Measurements from ENCODE around the gene POC1B.
"Not testable (repeated sequence)": the region's sequence is repeated elsewhere in the genome, so short reads cannot be mapped to it uniquely, and the experiment has no call there.

POC1B gene

GRCh38 chr12:89459279-89459678 is 66.6 kb downstream of the POC1B start:
- not testable (repeated sequence) for DNase-seq

GRCh38 chr12:89456565-89456964 is 69.3 kb downstream of the POC1B start:
- DNase-seq = no peak

GRCh38 chr12:89454080-89454848 is 71.6 kb downstream of the POC1B start:
- peak; percentile 32 for DNase-seq

DNA sequence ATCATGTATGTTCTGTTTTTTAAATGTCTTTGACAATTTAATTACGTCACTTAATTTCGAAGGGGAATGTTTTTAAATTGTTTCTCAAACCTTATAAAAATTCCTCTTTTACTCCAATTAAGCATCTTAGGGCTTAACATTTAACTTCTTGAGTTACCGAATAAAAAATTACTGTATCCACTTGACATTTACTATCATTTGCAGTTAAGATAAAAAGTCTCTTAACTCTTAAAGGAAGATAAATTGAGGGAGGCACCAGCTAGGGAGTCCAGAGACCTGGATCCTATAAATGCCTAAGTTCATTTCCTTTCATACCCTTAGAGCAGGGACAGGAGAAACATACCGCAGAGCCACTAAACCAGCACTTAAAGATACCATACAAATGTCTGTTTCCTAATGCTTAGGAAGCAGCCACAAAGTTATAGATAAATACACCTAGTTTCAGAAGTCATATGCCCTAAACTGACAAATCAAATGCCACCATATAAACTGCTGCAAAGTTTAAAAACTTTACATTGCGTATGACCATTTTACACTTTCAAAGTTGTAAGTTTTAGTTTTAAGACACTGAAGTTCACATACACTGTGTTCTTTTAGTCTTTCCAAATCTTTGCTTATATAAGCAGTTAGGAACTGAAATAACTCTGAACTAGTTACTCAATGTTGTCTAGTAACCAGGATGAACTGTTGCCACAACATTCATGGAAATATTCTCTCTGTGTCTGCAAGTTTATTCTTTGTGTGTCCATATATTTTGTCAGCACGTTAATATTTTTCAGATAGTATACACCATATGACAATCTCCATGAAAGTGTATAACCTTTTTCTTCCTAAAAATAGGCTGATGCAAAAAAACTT is 72.5 kb downstream of the POC1B start:
- DNase-seq = no peak

- no peak for DNase-seq
Observed at GRCh38 chr12:89451841-89452251, 74.0 kb downstream of the POC1B start.

DNA sequence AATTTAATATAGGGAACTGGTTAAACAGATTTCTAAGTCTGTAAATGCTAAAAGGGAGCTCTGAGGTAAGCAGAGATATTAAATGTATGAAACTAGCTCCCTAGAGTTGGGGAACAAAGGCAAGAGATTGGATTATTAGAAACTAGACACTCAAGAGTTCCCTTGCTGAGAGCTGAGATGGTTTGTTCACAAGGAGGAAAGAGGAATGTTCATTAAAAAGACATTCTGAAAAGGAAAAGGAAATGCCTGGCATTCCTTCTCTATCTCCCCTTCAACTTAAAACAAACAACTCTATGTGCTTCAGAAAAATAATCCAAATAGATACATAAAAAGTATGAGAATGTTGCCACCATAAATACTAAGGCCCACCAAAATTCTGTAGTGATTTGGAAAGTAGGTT is 74.9 kb downstream of the POC1B start:
- DNase-seq = no peak

GRCh38 chr12:89448951-89449371 is 76.9 kb downstream of the POC1B start:
- no peak for DNase-seq

- DNase-seq = no peak
Observed at GRCh38 chr12:89448526-89448925, 77.3 kb downstream of the POC1B start.

DNA sequence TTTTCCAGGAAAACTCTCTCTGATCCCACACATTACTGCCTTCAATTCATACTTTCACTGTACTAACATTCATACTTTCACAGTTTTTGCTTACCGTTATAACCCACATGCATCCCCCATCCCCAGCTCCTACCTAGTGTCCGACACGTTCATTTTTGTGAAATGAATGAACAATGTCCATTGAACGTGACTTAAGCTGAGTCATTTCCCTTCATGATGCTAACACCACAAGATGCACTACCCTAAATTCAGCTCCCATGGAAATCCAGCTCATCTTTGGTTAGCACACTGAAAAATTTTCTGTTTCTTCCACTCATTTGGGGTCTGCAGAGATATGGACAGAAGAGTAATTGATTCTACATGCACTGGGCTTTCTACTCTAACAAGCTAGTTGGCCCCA is 85.9 kb downstream of the POC1B start:
- no peak for DNase-seq

GRCh38 chr12:89437231-89437630 is 88.6 kb downstream of the POC1B start:
- no peak for DNase-seq

DNA sequence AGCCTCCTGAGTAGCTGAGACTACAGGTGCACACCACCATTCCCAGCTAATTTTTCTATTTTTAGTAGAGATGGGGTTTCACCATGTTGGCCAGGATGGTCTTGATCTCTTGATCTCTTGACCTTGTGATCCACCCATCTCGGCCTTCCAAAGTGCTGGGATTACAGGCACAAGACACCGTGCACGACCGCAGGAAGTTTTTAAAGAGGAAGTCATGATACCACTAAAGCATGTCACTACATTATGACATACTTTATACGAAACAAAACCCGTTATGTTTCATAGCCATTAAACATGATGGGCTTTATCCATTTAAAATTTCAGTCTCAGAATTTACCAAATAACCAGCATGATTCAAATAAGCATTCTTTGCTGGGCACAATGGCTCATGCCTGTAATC is 89.8 kb downstream of the POC1B start:
- no peak for DNase-seq

DNA sequence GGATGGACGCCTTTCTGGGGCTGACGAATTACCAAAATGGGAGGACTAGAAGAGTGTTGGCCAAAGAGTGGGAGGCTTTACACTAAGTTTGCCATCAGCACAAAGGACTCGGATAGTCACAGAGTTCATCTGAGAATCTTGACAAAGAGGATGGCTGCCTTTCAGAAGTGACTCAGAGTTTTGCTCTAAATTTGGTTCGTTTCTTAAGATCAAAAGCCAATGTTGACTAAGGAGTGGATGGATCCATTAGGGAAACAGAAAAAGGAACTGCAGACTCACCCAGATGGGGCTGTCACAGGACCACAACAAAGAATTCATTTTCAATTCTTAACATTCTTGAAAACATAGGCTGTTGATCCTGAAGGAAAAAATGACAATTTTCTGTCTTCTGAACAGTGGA is 92.2 kb downstream of the POC1B start:
- DNase-seq = no peak

DNA sequence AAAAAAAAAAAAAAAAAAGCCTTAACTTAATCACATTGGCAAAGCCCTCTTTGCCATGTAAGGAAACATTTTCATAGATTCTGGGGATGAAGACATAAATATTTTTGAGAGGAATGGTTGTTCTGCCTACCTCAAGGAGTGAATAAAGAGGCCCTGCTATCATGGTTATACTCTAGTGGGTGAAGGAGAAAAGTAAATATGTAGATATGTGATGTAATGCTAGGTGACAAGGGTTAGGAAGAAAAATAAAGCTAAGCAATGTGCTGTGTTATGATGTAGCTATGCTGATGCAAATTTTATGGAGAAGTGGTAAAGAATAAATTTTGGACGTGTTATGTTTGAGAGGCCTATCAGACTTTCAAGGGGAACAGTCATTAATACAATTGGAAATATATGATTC is 93.5 kb downstream of the POC1B start:
- no peak for DNase-seq

GRCh38 chr12:89429528-89429927 is 96.3 kb downstream of the POC1B start:
- no peak for DNase-seq

GRCh38 chr12:89427508-89428156 is 98.2 kb downstream of the POC1B start:
- no peak for DNase-seq

DNA sequence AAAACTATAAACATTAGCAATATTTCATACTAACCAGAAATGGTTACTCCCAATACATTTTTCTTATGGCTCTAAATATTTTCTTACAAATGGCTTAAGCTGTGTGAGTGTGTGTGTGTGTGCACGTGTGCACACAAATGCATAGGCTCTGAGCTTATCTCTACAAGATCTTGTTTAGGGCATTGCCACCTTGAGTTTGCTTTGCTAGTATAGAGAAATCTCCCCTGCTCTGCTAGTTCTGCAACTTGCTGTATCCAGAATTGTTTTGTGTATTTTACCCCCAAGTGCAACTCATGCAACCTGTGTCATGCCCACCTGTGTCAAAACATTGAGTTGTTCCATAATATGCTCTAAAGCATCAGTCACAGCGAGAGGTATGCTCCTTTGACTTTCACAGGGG is 101.0 kb downstream of the POC1B start:
- no peak for DNase-seq

GRCh38 chr12:89424389-89424788 is 101.5 kb downstream of the POC1B start:
- DNase-seq = no peak

- DNase-seq = peak; percentile 30
Observed at GRCh38 chr12:89421092-89421835, 104.6 kb downstream of the POC1B start.

DNA sequence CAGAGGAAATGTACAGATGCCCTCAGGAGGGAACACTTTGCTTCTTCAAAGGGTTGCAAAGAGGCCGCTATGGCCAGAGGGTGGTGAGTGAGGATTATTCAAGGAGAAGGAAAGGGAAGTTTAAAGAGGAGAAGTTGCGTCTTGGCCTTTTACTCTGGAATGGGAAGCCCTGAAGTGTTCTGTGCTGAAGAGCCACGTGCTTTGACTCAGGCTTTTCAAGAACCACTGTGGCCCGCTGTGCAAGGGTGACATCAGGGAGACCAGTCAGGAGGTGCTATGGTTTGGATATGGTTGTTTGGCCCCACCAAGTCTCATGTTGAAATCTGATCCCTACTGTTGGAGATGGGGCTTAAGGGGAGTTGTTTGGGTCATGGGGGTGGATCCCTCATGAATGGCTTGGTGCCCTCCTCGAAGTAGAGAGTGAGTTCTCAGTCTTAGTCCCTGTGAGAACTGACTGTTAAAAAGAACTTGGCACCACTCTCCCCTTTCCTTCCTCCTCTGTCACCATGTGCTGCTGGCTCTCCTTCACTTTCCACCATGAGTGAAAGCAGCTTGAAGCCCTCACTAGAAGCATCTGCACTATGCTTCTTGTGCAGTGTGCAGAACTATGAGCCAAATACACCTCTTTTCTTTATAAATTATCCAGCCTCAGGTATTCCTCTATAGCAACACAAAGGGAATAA is 107.5 kb downstream of the POC1B start:
- DNase-seq = no peak

DNA sequence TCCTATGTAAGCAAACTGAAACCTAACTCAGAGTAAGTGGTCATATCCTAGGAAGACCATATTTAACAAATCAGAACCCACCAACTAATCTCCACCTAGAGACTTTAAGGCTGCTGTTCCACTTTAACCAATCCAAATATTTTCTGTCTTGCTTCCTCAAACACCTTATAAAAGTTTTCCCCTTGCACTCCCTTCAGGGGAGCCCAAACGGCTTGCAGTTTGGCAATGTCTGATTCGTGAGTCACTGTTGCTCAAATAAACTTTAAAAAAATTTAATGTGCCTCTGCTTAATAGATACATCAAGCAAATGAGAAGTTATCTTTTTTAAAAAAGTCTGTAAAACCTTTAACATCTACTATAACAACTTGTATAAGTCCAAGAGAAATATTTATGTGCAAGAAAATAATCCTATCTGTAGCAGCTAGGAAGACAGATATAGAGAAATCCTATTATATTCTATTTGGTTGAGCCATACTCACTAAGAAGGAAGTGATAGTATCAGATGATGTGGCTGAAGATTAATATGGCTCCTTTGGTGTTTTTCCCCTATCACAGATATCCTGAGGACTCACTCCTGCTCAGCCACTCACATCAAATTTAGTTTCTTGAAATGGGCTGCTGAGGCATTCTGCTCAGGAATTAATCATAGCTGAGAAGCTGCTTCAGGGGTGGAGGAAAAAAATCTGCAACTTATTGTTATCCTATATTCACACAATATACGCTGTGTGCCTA is 108.4 kb downstream of the POC1B start:
- DNase-seq = no peak

DNA sequence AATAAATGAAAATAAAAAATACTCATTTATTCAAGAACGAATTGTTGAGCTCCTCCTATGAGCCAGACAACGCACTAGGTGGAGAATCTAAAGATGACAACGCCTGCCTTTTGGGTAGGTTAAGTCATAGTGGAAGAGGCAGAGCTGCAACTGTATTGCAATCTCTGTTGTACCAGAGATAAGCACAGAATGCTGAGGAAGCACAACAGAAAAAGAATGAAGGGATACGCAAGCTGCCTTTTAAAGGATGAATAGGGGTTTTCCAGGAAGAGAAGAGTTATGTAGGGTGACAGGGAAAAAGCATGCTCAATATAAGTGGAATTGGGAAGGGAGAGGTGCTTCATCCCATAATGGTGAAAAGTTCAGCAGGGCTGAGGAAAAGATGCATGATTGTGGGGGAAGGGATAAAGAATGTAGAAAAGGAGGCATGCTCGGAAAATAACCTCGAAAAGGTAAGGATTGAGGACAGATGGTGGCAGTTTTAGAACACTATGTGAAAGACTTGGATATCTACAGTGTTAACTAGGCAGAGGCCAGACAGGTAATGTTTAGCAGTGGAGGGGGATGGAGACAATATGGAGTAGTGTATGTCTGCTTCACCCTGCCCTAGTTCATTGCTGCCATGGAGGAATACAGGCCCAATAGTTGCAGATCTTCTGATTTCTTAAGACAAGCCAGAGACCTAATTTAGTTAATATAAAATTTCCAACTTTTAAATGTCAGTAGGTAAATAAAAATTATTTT is 109.6 kb downstream of the POC1B start:
- no peak for DNase-seq
